Mesodermal cell (in vitro differentiated cells): ENCODE measurements around the gene NBAS.
"Not testable (repeated sequence)": the region's sequence is repeated elsewhere in the genome, so short reads cannot be mapped to it uniquely, and the experiment has no call there.

Experiments
- H3K27ac ChIP-seq: 2 replicates; pipeline ENCODE4 v1.7.0; 2013; ENCODE audit warnings: mild to moderate bottlenecking, low read depth, low read length, moderate library complexity; ENCODE audit not compliant: severe bottlenecking
- H3K36me3 ChIP-seq: 2 replicates; pipeline ENCODE4 v1.7.1; 2013; ENCODE audit warnings: mild to moderate bottlenecking, low read length, moderate library complexity; ENCODE audit not compliant: control insufficient read depth, insufficient read depth
- H3K4me1 ChIP-seq: one replicate; pipeline ENCODE4 v1.7.1; 2013; ENCODE audit warnings: mild to moderate bottlenecking, low read length; ENCODE audit not compliant: insufficient read depth, control insufficient read depth, poor library complexity, severe bottlenecking
- H3K4me3 ChIP-seq: 2 replicates; pipeline ENCODE4 v1.7.0; 2013; ENCODE audit warnings: low read length, control low read depth, mild to moderate bottlenecking; ENCODE audit not compliant: insufficient read depth, poor library complexity, severe bottlenecking; ENCODE audit errors: extremely low read depth
- H3K9me3 ChIP-seq: 2 replicates; pipeline ENCODE4 v1.7.1; 2013; ENCODE audit warnings: mild to moderate bottlenecking, low read length, moderate library complexity; ENCODE audit not compliant: control insufficient read depth
- WGBS, 2 experiments: methylation state at CpG; one replicate each; pipeline ENCODE4 v1.1.5; 2013; ENCODE audit warnings: missing lambda C conversion rate in 2 of 2; ENCODE audit not compliant: insufficient coverage in 2 of 2; 5-methylcytosine and 5-hydroxymethylcytosine counted together

The NBAS gene

GRCh38 chr2:15499251-15499650, 61.9 kb downstream of the NBAS start:
- not testable (repeated sequence) for H3K9me3 ChIP-seq, H3K27ac ChIP-seq, H3K4me1 ChIP-seq, H3K4me3 ChIP-seq
- WGBS, 2 experiments = no CpG with 5 or more reads among the region's 1 CpG
- H3K36me3 ChIP-seq = peaks cover 34% of the 10 kb centered on the region

DNA sequence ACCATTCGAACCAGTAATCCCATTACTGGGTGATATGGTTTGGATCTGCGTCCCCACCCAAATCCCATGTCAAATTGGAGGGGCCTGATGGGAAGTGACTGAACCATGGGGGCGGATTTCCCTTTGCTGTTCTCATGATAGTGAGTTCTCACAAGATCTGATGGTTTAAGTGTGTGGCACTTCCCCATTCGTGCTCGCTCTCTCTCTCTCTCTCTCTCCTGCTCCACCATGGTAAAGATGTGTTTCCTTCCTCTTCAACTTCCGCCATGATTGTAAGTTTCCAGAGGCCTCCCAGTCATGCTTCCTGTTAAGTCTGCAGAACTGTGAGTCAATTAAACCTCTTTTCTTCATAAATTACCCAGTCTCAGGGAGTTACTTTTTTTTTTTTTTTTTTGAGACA, 62.6 kb downstream of the NBAS start:
- 89 to 100% methylated on average over 3 of the region's 6 CpGs for WGBS, 2 experiments
- Histone ChIP-seq H3K4me3 (no peak overlapping the region), H3K9me3 (no peaks in the 10 kb centered on the region), H3K4me1 (no peaks in the 10 kb centered on the region), H3K36me3 (peaks cover 29% of the 10 kb centered on the region), H3K27ac (no peak overlapping the region)

GRCh38 chr2:15494877-15495276, 66.3 kb downstream of the NBAS start:
- no peak overlapping the region for H3K4me3 ChIP-seq
- 89 to 100% methylated on average over 4 to 5 of the region's 5 CpGs for WGBS, 2 experiments
- H3K27ac ChIP-seq = no peak overlapping the region
- peaks cover 10% of the 10 kb centered on the region for H3K36me3 ChIP-seq
- no peaks in the 10 kb centered on the region for H3K9me3 ChIP-seq
- no peaks in the 10 kb centered on the region for H3K4me1 ChIP-seq

GRCh38 chr2:15492773-15493325, 68.3 kb downstream of the NBAS start:
- Histone ChIP-seq H3K27ac (no peak overlapping the region), H3K9me3 (no peaks in the 10 kb centered on the region), H3K4me1 (no peaks in the 10 kb centered on the region), H3K36me3 (no peaks in the 10 kb centered on the region), H3K4me3 (no peak overlapping the region)
- 94% methylated on average over 2 of the region's 4 CpGs; no CpG with 5 or more reads in 1 of the 2 experiments for WGBS, 2 experiments

DNA sequence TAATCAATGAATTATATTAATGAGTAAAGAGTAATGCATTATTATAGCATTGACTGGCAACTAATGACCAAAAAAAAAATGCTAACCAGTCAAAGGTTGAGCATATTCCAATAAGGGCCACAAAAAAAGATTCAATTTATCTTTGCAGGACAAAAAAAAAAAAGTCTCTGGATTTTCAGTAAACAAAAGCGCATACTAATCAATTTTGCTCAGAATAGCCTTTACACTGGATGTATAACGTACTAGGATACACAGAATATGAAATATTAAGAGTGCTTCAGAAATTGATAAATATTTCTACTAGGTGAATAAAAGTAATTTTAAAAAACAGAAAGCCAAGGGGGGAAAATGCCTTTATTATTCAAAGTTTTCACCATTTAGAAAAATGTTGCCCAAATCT, 74.4 kb downstream of the NBAS start:
- H3K4me1 ChIP-seq = no peaks in the 10 kb centered on the region
- no peak overlapping the region for H3K27ac ChIP-seq
- no peak overlapping the region for H3K4me3 ChIP-seq
- H3K36me3 ChIP-seq = peaks cover 25% of the 10 kb centered on the region
- no CpG with 5 or more reads among the region's 2 CpGs for WGBS, 2 experiments
- no peaks in the 10 kb centered on the region for H3K9me3 ChIP-seq

- no peak overlapping the region for H3K4me3 ChIP-seq
- peaks cover 33% of the 10 kb centered on the region for H3K36me3 ChIP-seq
- no peaks in the 10 kb centered on the region for H3K4me1 ChIP-seq
- WGBS, 2 experiments = 85 to 88% methylated on average over 5 of the region's 5 CpGs
- no peaks in the 10 kb centered on the region for H3K9me3 ChIP-seq
- no peak overlapping the region for H3K27ac ChIP-seq
Measured at GRCh38 chr2:15485949-15486348, 75.2 kb downstream of the NBAS start.

DNA sequence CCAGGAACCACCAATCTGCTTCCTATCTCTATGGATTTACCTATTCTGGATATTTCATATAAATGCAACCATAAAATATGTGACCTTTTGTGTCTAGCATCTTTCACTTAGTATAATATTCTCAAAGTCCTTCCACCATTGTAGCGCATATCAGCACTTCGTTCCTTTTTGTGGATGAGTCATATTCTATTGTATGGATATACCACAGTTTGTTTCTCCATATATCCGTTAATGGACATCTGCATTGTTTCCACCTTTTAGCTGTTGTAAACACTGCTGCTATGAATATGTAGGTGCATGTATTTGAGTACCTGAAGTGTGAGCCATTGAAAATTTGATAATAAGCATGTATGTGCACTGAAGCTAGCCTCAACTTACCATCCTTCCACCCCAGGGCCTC, 80.1 kb downstream of the NBAS start:
- no CpG with 5 or more reads among the region's 3 CpGs for WGBS, 2 experiments

GRCh38 chr2:15480552-15480951, 80.6 kb downstream of the NBAS start:
- no peak overlapping the region for H3K27ac ChIP-seq
- no peak overlapping the region for H3K4me3 ChIP-seq
- H3K9me3 ChIP-seq = no peaks in the 10 kb centered on the region
- H3K4me1 ChIP-seq = no peaks in the 10 kb centered on the region
- peaks cover 34% of the 10 kb centered on the region for H3K36me3 ChIP-seq

More for the DNA sequence above, 80.1 kb downstream of the NBAS start:
- Histone ChIP-seq H3K9me3 (no peaks in the 10 kb centered on the region), H3K36me3 (peaks cover 36% of the 10 kb centered on the region), H3K4me1 (no peaks in the 10 kb centered on the region), H3K27ac (no peak overlapping the region), H3K4me3 (no peak overlapping the region)

GRCh38 chr2:15472876-15473275, 88.3 kb downstream of the NBAS start:
- Histone ChIP-seq H3K9me3 (no peaks in the 10 kb centered on the region), H3K4me1 (no peaks in the 10 kb centered on the region), H3K4me3 (no peak overlapping the region), H3K27ac (no peak overlapping the region), H3K36me3 (peaks cover 55% of the 10 kb centered on the region)
- WGBS, 2 experiments = 94 to 98% methylated on average over 2 to 3 of the region's 4 CpGs

DNA sequence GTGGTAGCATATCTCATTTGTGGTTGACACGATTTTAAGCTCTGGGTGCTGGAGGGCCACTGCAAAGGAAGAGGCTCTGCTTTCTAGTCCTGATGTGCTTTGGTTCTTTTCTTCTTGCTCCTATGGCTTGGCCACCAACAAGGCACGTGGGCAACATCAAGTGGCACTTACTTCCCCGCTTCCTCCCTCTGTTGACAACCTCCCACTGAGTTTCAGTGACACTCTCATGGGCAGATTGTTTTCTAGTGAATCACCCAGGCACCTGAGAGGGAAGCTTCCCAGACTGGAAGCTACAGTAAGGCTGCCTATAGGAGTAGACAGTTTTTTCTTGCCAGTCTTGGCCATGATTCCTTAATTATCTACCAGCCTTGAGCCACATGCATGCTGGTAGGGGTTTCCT, 89.0 kb downstream of the NBAS start:
- Histone ChIP-seq H3K4me3 (no peak overlapping the region), H3K27ac (no peak overlapping the region), H3K4me1 (no peaks in the 10 kb centered on the region), H3K36me3 (peaks cover 54% of the 10 kb centered on the region), H3K9me3 (no peaks in the 10 kb centered on the region)
- 83 to 100% methylated on average over 1 to 2 of the region's 3 CpGs for WGBS, 2 experiments

DNA sequence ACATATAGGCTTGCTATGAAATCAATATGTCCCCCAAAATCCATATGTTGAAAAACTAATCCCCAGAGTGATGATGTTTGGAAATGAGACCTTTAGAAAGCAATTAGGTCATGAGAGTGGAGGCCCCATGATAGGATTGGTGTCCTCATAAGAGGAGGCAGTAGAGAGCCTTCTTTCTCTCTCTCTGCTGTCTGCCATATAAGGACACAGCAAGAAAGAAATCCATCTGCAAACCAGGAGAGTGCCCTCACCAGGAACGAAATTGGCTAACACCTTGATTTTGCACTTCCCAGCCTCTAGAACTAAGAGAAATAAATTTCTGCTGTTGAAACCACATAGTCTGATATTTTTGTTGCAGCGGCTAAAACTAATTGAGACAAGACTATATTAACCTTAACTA, 89.5 kb downstream of the NBAS start:
- Histone ChIP-seq H3K4me1 (no peaks in the 10 kb centered on the region), H3K27ac (no peak overlapping the region), H3K4me3 (no peak overlapping the region), H3K36me3 (peaks cover 56% of the 10 kb centered on the region), H3K9me3 (no peaks in the 10 kb centered on the region)
- WGBS, 2 experiments = 100% methylated on average over 1 of the region's 2 CpGs; no CpG with 5 or more reads in 1 of the 2 experiments
